Mucosa of descending colon (tissue), 3 donors: ENCODE results near the gene ZNF611. TPM values are rescaled to one million over a fixed set of nuclear protein-coding genes. Genes with fewer than 3 reads are reported as not detected.

Source experiments
- ATAC-seq: fragments of 200-7000 bp; cut with Tn5 transposase; one replicate; pipeline ENCODE4 v1.9.1; 2020; ENCODE audit warnings: mild to moderate bottlenecking, moderate library complexity
- DNase-seq, 3 donors: peaks; one replicate each; pipeline ENCODE4 v3.0.0-alpha.2; 2020
- H3K36me3 ChIP-seq: fragments of 200-600 bp; one replicate; pipeline ENCODE4 v1.8.0; 2021; ENCODE audit warnings: low read depth, mild to moderate bottlenecking
- H3K4me1 ChIP-seq: fragments of 200-600 bp; one replicate; pipeline ENCODE4 v1.8.0; 2021; ENCODE audit warnings: low read depth, mild to moderate bottlenecking
- H3K4me3 ChIP-seq: fragments of 200-600 bp; one replicate; pipeline ENCODE4 v1.8.0; 2021; ENCODE audit warnings: mild to moderate bottlenecking
- H3K9me3 ChIP-seq: fragments of 200-600 bp; one replicate; pipeline ENCODE4 v1.8.0; 2021; ENCODE audit warnings: mild to moderate bottlenecking
- CTCF ChIP-seq: fragments of 200-600 bp; IDR thresholded peaks from one replicate; pipeline ENCODE4 v1.8.0; 2022; ENCODE audit warnings: antibody characterized with exemption, mild to moderate bottlenecking
- intact Hi-C, 2 donors: fragments of 100-400 bp; cut with DNase I in 1 of 2; cut with micrococcal nuclease in 1 of 2; formaldehyde crosslinking; loops; one replicate each; pipeline versions ENCODE4 v1.11.0 to v1.11.1; 2022; cut with DNase I, micrococcal nuclease
- total RNA-seq, 3 donors: library from RNA; stranded (reverse); fragmentation: NEBNext Ultra II Directional in 2 of 3; extraction: Animal tissue kit (Norgen Biotek cat#: 25700) in 2 of 3; gene quantifications; one replicate each; pipeline versions ENCODE4 v1.2.1 to v1.2.4, GENCODE V29; 2021 to 2023
- donor health status: DM: no; HTN: no; CAD: no; lungs with moderate emphysema.
- donor health status: DM: no; HTN: no; CAD: no.
- donor health status: DM: no; HTN: yes; CAD: no.

Gene ZNF611
- total RNA-seq, 3 donors from 2014 or later = 14.1 to 20.7 (median 16.0) TPM

- intact Hi-C loops = no loop called here
- Histone ChIP-seq H3K4me3 (no peak overlapping the region), H3K9me3 (no peaks in the 10 kb centered on the region), H3K36me3 (no peaks in the 10 kb centered on the region), H3K4me1 (no peaks in the 10 kb centered on the region)
- DNase-seq (no peak), ATAC-seq (no peak)
- no peak for TF ChIP-seq CTCF
Observed at GRCh38 chr19:52669586-52669985, 65.3 kb downstream of the ZNF611 start.

- intact Hi-C loops = no loop called here
- Histone ChIP-seq H3K36me3 (no peaks in the 10 kb centered on the region), H3K4me1 (no peaks in the 10 kb centered on the region), H3K4me3 (no peak overlapping the region), H3K9me3 (no peaks in the 10 kb centered on the region)
- DNase-seq (no peak), ATAC-seq (no peak)
- no peak for TF ChIP-seq CTCF
Observed at GRCh38 chr19:52667972-52668371, 66.9 kb downstream of the ZNF611 start.

- Histone ChIP-seq H3K4me1 (no peaks in the 10 kb centered on the region), H3K36me3 (no peaks in the 10 kb centered on the region), H3K4me3 (no peak overlapping the region), H3K9me3 (no peaks in the 10 kb centered on the region)
- no peak for ATAC-seq
- intact Hi-C loops = no loop called here
- no peak for DNase-seq
- TF ChIP-seq CTCF = no peak
Observed at GRCh38 chr19:52666506-52666905, 68.3 kb downstream of the ZNF611 start.

- no peak for ATAC-seq
- intact Hi-C loops = no loop called here
- DNase-seq = no peak
- Histone ChIP-seq H3K9me3 (no peaks in the 10 kb centered on the region), H3K4me3 (no peak overlapping the region), H3K36me3 (no peaks in the 10 kb centered on the region), H3K4me1 (no peaks in the 10 kb centered on the region)
- TF ChIP-seq CTCF = no peak
Observed at GRCh38 chr19:52665529-52665928, 69.3 kb downstream of the ZNF611 start.

- Histone ChIP-seq H3K4me1 (no peaks in the 10 kb centered on the region), H3K4me3 (no peak overlapping the region), H3K9me3 (no peaks in the 10 kb centered on the region), H3K36me3 (no peaks in the 10 kb centered on the region)
- ATAC-seq (no peak), DNase-seq (no peak)
- intact Hi-C loops = no loop called here
- no peak for TF ChIP-seq CTCF
Observed at GRCh38 chr19:52665027-52665426, 69.8 kb downstream of the ZNF611 start.

- DNase-seq (no peak), ATAC-seq (no peak)
- intact Hi-C loops = no loop called here
- H3K36me3 ChIP-seq = no peaks in the 10 kb centered on the region
- no peaks in the 10 kb centered on the region for H3K4me1 ChIP-seq
- no peaks in the 10 kb centered on the region for H3K9me3 ChIP-seq
- TF ChIP-seq CTCF = no peak
- H3K4me3 ChIP-seq = no peak overlapping the region
Observed at GRCh38 chr19:52664461-52664860, 70.4 kb downstream of the ZNF611 start.
